OCI-LY1 (cell line): ENCODE measurements around the gene CORO1C.
"Not testable (repeated sequence)": the region's sequence is repeated elsewhere in the genome, so short reads cannot be mapped to it uniquely, and the experiment has no call there.

Experiments used
- EZH2 ChIP-seq: fragments of 200-600 bp; sonication (generic), shearing (Covaris generic); IDR thresholded peaks from 2 replicates; pipeline ENCODE4 v1.8.0; 2017; ENCODE audit warnings: borderline replicate concordance, mixed run types, mild to moderate bottlenecking, antibody characterized with exemption, low read length, moderate library complexity, mixed read lengths
- TF ChIP-seq, protein P1 (sequence below): fragments of 200-600 bp; sonication (generic), shearing (Covaris generic); IDR thresholded peaks from 2 replicates; pipeline ENCODE4 v1.5.1; 2017; ENCODE audit warnings: mild to moderate bottlenecking, antibody characterized with exemption, low read length, moderate library complexity, mixed read lengths

DNA sequence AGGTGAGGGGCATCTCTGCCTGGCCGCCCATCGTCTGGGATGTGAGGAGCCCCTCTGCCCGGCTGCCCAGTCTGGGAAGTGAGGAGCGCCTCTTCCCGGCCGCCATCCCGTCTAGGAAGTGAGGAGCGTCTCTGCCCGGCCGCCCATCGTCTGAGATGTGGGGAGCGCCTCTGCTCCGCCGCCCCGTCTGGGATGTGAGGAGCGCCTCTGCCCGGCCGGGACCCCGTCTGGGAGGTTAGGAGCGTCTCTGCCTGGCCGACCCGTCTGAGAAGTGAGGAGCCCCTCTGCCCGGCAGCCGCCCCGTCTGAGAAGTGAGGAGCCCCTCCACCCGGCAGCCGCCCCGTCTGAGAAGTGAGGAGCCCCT, 75.5 kb downstream of the CORO1C start:
- TF ChIP-seq, protein P1, sequence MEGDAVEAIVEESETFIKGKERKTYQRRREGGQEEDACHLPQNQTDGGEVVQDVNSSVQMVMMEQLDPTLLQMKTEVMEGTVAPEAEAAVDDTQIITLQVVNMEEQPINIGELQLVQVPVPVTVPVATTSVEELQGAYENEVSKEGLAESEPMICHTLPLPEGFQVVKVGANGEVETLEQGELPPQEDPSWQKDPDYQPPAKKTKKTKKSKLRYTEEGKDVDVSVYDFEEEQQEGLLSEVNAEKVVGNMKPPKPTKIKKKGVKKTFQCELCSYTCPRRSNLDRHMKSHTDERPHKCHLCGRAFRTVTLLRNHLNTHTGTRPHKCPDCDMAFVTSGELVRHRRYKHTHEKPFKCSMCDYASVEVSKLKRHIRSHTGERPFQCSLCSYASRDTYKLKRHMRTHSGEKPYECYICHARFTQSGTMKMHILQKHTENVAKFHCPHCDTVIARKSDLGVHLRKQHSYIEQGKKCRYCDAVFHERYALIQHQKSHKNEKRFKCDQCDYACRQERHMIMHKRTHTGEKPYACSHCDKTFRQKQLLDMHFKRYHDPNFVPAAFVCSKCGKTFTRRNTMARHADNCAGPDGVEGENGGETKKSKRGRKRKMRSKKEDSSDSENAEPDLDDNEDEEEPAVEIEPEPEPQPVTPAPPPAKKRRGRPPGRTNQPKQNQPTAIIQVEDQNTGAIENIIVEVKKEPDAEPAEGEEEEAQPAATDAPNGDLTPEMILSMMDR: not testable (repeated sequence)
- TF ChIP-seq EZH2: not testable (repeated sequence)
